HCT116 (cell line): ENCODE data around the gene HOXD8. TPM values are rescaled to one million over a fixed set of nuclear protein-coding genes. Genes with fewer than 3 reads are reported as not detected.

ENCODE experiments used
- ATAC-seq: fragments of 200-7000 bp; cut with Tn5 transposase; 2 replicates; pipeline ENCODE4 v1.9.1; 2020; ENCODE audit warnings: mild to moderate bottlenecking, moderate library complexity
- BruUV-seq: library from RNA; stranded (reverse); fragments of 400-500 nt; replicated peaks from 2 replicates; lab custom pipeline; 2021; lab: Mats Ljungman, UMichigan
- CTCF ChIA-PET: fragments of 300-600 bp; sonication (Branson Sonifier 250); formaldehyde crosslinking; loops from one replicate; lab custom pipeline; 2021; ENCODE audit warnings: antibody characterized with exemption; lab: Charles Lee
- POLR2A ChIA-PET: fragments of 300-600, 350-600 bp; sonication (Branson Sonifier 250); formaldehyde crosslinking; loops from one replicate; lab custom pipeline; 2021; ENCODE audit warnings: antibody characterized with exemption; lab: Charles Lee
- RAD21 ChIA-PET, 2 experiments: fragments of 300-600 bp; sonication (Branson Sonifier 250); formaldehyde crosslinking; loops; one replicate each; lab custom pipeline; 2023; ENCODE audit warnings: low total read pairs in 2 of 2; ENCODE audit not compliant: uncharacterized antibody in 2 of 2, unreplicated experiment in 2 of 2, low non-redundant PET in 1 of 2; lab: Charles Lee
- DNase-seq: peaks from one replicate; pipeline ENCODE4 v3.0.0-alpha.2; 2010; ENCODE audit warnings: low read depth, low spot score
- H2AFZ ChIP-seq: fragments of 200-600 bp; shearing (Covaris generic), sonication (generic); 2 replicates; pipeline ENCODE4 v1.6.1; 2017; ENCODE audit warnings: low read depth, mixed run types, mixed read lengths, antibody characterized with exemption, low read length; ENCODE audit not compliant: poor library complexity, severe bottlenecking
- H3K27ac ChIP-seq: 2 replicates; pipeline ENCODE4 v1.5.1; 2012; ENCODE audit warnings: low read depth, low read length
- H3K27me3 ChIP-seq: fragments of 200-600 bp; sonication (generic); 2 replicates; pipeline ENCODE4 v1.6.1; 2016; ENCODE audit warnings: mixed run types, low read length, mixed read lengths; ENCODE audit not compliant: insufficient read depth
- H3K36me3 ChIP-seq, 2 experiments: fragments of 200-500 bp in 1 of 2; fragments of 200-600 bp in 1 of 2; sonication (Bioruptor generic) in 1 of 2; sonication (generic) in 1 of 2; 2 replicates each; pipeline versions ENCODE4 v1.5.1 to v1.6.1; 2014 to 2016; ENCODE audit warnings: low read length in 2 of 2, inconsistent platforms in 1 of 2, mixed read lengths in 1 of 2, mixed run types in 1 of 2; ENCODE audit not compliant: insufficient read depth in 2 of 2, control insufficient read depth in 1 of 2
- H3K4me1 ChIP-seq, 2 experiments: fragments of 200-600 bp in 1 of 2; sonication (generic) in 1 of 2; 2 replicates each; pipeline versions ENCODE4 v1.5.1 to v1.6.1; 2012 to 2017; ENCODE audit warnings: low read length in 2 of 2, inconsistent platforms in 1 of 2, mild to moderate bottlenecking in 1 of 2, mixed read lengths in 1 of 2, mixed run types in 1 of 2, moderate library complexity in 1 of 2; ENCODE audit not compliant: insufficient read depth in 2 of 2, control insufficient read depth in 1 of 2
- H3K4me2 ChIP-seq: fragments of 200-600 bp; sonication (generic); 2 replicates; pipeline ENCODE4 v1.6.1; 2017; ENCODE audit warnings: mixed run types, low read length, mixed read lengths
- H3K4me3 ChIP-seq, 2 experiments: fragments of 200-600 bp in 1 of 2; sonication (generic) in 1 of 2; replicated peaks in 1 of 2; 2 replicates each; pipeline ENCODE4 v1.5.1; 2011 to 2016; ENCODE audit warnings: low read length in 2 of 2, control low read depth in 1 of 2, low read depth in 1 of 2, mild to moderate bottlenecking in 1 of 2, mixed read lengths in 1 of 2, mixed run types in 1 of 2
- H3K79me2 ChIP-seq: fragments of 200-600 bp; sonication (generic); 2 replicates; pipeline ENCODE4 v1.6.1; 2017; ENCODE audit warnings: mild to moderate bottlenecking, mixed run types, low read length, moderate library complexity, mixed read lengths; ENCODE audit not compliant: insufficient read depth
- H3K9ac ChIP-seq: fragments of 200-600 bp; sonication (generic); 2 replicates; pipeline ENCODE4 v1.6.1; 2016; ENCODE audit warnings: low read length, mixed read lengths
- H3K9me2 ChIP-seq: fragments of 200-600 bp; sonication (generic), shearing (Covaris generic); 2 replicates; pipeline ENCODE4 v1.6.1; 2017; ENCODE audit warnings: mixed run types, mild to moderate bottlenecking, moderate library complexity; ENCODE audit not compliant: insufficient read depth
- H3K9me3 ChIP-seq, 2 experiments: fragments of 200-500 bp in 1 of 2; fragments of 200-600 bp in 1 of 2; sonication (Bioruptor generic) in 1 of 2; sonication (generic) in 1 of 2; 2 replicates each; pipeline ENCODE4 v1.6.1; 2014 to 2017; ENCODE audit warnings: low read length in 2 of 2, mixed read lengths in 2 of 2, inconsistent platforms in 1 of 2, low read depth in 1 of 2, mild to moderate bottlenecking in 1 of 2, mixed run types in 1 of 2, moderate library complexity in 1 of 2; ENCODE audit not compliant: control insufficient read depth in 1 of 2, insufficient read depth in 1 of 2
- H4K20me1 ChIP-seq: fragments of 200-600 bp; sonication (generic), shearing (Covaris generic); 2 replicates; pipeline ENCODE4 v1.6.1; 2017; ENCODE audit warnings: mixed run types, mild to moderate bottlenecking, moderate library complexity; ENCODE audit not compliant: insufficient read depth
- CEBPB ChIP-seq: IDR thresholded peaks from 2 replicates; pipeline ENCODE4 v1.6.1; 2012; ENCODE audit warnings: low read depth
- ELF1 ChIP-seq: IDR thresholded peaks from 2 replicates; pipeline ENCODE4 v1.6.1; 2012; ENCODE audit warnings: low read depth, borderline replicate concordance
- EZH2 ChIP-seq: fragments of 200-600 bp; sonication (generic); IDR thresholded peaks from 2 replicates; pipeline ENCODE4 v1.6.1; 2017; ENCODE audit warnings: antibody characterized with exemption, mixed run types
- FOSL1 ChIP-seq: IDR thresholded peaks from 2 replicates; pipeline ENCODE4 v1.6.1; 2012; ENCODE audit warnings: low read depth
- JUND ChIP-seq: IDR thresholded peaks from 2 replicates; pipeline ENCODE4 v1.6.1; 2012
- POLR2A ChIP-seq: IDR thresholded peaks from 2 replicates; pipeline ENCODE4 v1.7.0; 2011; ENCODE audit warnings: borderline replicate concordance; ENCODE audit not compliant: insufficient read depth, insufficient read length; ENCODE audit errors: extremely low read depth
- REST ChIP-seq: IDR thresholded peaks from 2 replicates; pipeline ENCODE4 v1.6.1; 2012; ENCODE audit warnings: low read depth
- SIN3A ChIP-seq: IDR thresholded peaks from 2 replicates; pipeline ENCODE4 v1.6.1; 2012; ENCODE audit warnings: low read depth
- SP1 ChIP-seq: IDR thresholded peaks from 2 replicates; pipeline ENCODE4 v1.6.1; 2012; ENCODE audit warnings: low read depth
- SRF ChIP-seq: IDR thresholded peaks from 2 replicates; pipeline ENCODE4 v1.6.1; 2012; ENCODE audit warnings: low read depth
- TCF7L2 ChIP-seq: IDR thresholded peaks from 2 replicates; pipeline ENCODE4 v1.7.0; 2011; ENCODE audit warnings: borderline replicate concordance, inconsistent platforms; ENCODE audit not compliant: insufficient read depth, insufficient read length; ENCODE audit errors: extremely low read depth
- YY1 ChIP-seq: IDR thresholded peaks from 2 replicates; pipeline ENCODE4 v1.6.1; 2011; ENCODE audit warnings: low read length, low read depth, moderate library complexity, mild to moderate bottlenecking; ENCODE audit not compliant: insufficient replicate concordance; ENCODE audit errors: extremely low read depth
- ZFX ChIP-seq: fragments of 450-650 bp; IDR thresholded peaks from 2 replicates; pipeline ENCODE4 v1.6.1; 2017
- intact Hi-C: fragments of 100-400 bp; cut with micrococcal nuclease; formaldehyde crosslinking; loops from 2 replicates; pipeline ENCODE4 v1.10.0; 2022
- total RNA-seq: library from RNA; stranded (reverse); gene quantifications from one replicate; pipeline ENCODE4 v1.2.1, GENCODE V29; 2021; ENCODE audit not compliant: unreplicated experiment
- TF ChIP-seq, protein P1 (sequence below): IDR thresholded peaks from 2 replicates; pipeline ENCODE4 v1.6.1; 2012
- TF ChIP-seq, protein P2 (sequence below): IDR thresholded peaks from 2 replicates; pipeline ENCODE4 v1.6.1; 2011; ENCODE audit warnings: mild to moderate bottlenecking, low read length, moderate library complexity; ENCODE audit not compliant: insufficient replicate concordance; ENCODE audit errors: extremely low read depth

HOXD8 gene
- total RNA-seq, 1 experiment from 2014 or later, result 6.0 TPM

GRCh38 chr2:176158186-176158591 is 28.7 kb downstream of the HOXD8 start:
- Histone ChIP-seq H3K4me3 (no peak overlapping the region), H3K27me3 (no peaks in the 10 kb centered on the region), H3K9me2 (no peaks in the 10 kb centered on the region), H4K20me1 (no peaks in the 10 kb centered on the region), H3K4me1 (no peaks in the 10 kb centered on the region), H3K79me2 (no peaks in the 10 kb centered on the region), H3K9me3 (no peaks in the 10 kb centered on the region), H3K36me3 (no peaks in the 10 kb centered on the region), H2AFZ (no peak overlapping the region), H3K27ac (no peak overlapping the region), H3K9ac (no peak overlapping the region), H3K4me2 (no peak overlapping the region)
- no peak for ATAC-seq
- POLR2A ChIA-PET, result no interaction called here
- no TSS peak for BruUV-seq
- no peak for DNase-seq
- intact Hi-C loops, result no loop called here
- RAD21 ChIA-PET, result no interaction called here
- CTCF ChIA-PET, result no interaction called here
- TF ChIP-seq ELF1, result no peak

GRCh38 chr2:176158855-176159662 is 29.6 kb downstream of the HOXD8 start:
- ChIA-PET RAD21 (no interaction called here), CTCF (no interaction called here), POLR2A (no interaction called here)
- Histone ChIP-seq H3K4me3 (no peak overlapping the region), H3K9ac (no peak overlapping the region), H3K4me1 (no peaks in the 10 kb centered on the region), H3K79me2 (no peaks in the 10 kb centered on the region), H4K20me1 (no peaks in the 10 kb centered on the region), H3K9me3 (no peaks in the 10 kb centered on the region), H3K9me2 (no peaks in the 10 kb centered on the region), H2AFZ (no peak overlapping the region), H3K27ac (no peak overlapping the region), H3K36me3 (no peaks in the 10 kb centered on the region), H3K4me2 (no peak overlapping the region), H3K27me3 (no peaks in the 10 kb centered on the region)
- no peak for ATAC-seq
- intact Hi-C loops, result no loop called here
- DNase-seq, result no peak
- BruUV-seq, result no TSS peak
- TF ChIP-seq POLR2A (no peak), SIN3A (no peak), CEBPB (no peak), EZH2 (no peak), YY1 (no peak), ZFX (no peak), SP1 (no peak), TCF7L2 (no peak), FOSL1 (no peak), ELF1 (no peak), JUND (no peak), REST (no peak), SRF (no peak)
- TF ChIP-seq, protein P1, sequence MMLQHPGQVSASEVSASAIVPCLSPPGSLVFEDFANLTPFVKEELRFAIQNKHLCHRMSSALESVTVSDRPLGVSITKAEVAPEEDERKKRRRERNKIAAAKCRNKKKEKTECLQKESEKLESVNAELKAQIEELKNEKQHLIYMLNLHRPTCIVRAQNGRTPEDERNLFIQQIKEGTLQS, result no peak
- TF ChIP-seq, protein P2, sequence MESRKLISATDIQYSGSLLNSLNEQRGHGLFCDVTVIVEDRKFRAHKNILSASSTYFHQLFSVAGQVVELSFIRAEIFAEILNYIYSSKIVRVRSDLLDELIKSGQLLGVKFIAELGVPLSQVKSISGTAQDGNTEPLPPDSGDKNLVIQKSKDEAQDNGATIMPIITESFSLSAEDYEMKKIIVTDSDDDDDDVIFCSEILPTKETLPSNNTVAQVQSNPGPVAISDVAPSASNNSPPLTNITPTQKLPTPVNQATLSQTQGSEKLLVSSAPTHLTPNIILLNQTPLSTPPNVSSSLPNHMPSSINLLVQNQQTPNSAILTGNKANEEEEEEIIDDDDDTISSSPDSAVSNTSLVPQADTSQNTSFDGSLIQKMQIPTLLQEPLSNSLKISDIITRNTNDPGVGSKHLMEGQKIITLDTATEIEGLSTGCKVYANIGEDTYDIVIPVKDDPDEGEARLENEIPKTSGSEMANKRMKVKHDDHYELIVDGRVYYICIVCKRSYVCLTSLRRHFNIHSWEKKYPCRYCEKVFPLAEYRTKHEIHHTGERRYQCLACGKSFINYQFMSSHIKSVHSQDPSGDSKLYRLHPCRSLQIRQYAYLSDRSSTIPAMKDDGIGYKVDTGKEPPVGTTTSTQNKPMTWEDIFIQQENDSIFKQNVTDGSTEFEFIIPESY, result no peak
